Stomach (tissue), 9 donors: ENCODE measurements around the gene WNT3A. TPM values are rescaled to one million over a fixed set of nuclear protein-coding genes. Genes with fewer than 3 reads are reported as not detected.

ENCODE experiments used
- DNase-seq, 2 donors: peaks; one replicate each; pipeline versions ENCODE4 v3.0.0 to v3.0.0-alpha.2; 2013 to 2019
- H3K27ac ChIP-seq, 5 donors: fragments of 200-600 bp in 4 of 5; sonication (generic) in 4 of 5; one replicate each; pipeline ENCODE4 v1.5.1; 2013 to 2019; ENCODE audit warnings: mild to moderate bottlenecking in 1 of 5, moderate library complexity in 1 of 5
- H3K27me3 ChIP-seq, 3 donors: fragments of 200-600 bp; sonication (generic); one replicate each; pipeline ENCODE4 v1.5.1; 2017 to 2019; ENCODE audit warnings: mixed run types in 1 of 3
- H3K36me3 ChIP-seq, 4 donors: fragments of 200-600 bp; sonication (generic); 1 replicate in 3 of 4; 2 replicates in 1 of 4; pipeline ENCODE4 v1.5.1; 2016 to 2019
- H3K4me1 ChIP-seq, 4 donors: fragments of 200-600 bp; sonication (generic); one replicate each; pipeline ENCODE4 v1.5.1; 2016 to 2019
- H3K4me3 ChIP-seq, 4 donors: fragments of 200-600 bp; sonication (generic) in 3 of 4; one replicate each; pipeline ENCODE4 v1.5.1; 2016 to 2019; ENCODE audit warnings: mild to moderate bottlenecking in 1 of 4
- H3K9me3 ChIP-seq, 4 donors: fragments of 200-600 bp; sonication (generic); one replicate each; pipeline ENCODE4 v1.5.1; 2016 to 2019
- EP300 ChIP-seq: sonication (generic); formaldehyde crosslinking; IDR thresholded peaks from one replicate; pipeline ENCODE4 v1.6.1; 2017; ENCODE audit warnings: antibody characterized with exemption
- POLR2A ChIP-seq, 4 donors: fragments of 450-650 bp; IDR thresholded peaks; one replicate each; pipeline ENCODE4 v1.6.1; 2016; ENCODE audit warnings: antibody characterized with exemption in 4 of 4, control low read depth in 2 of 4, mild to moderate bottlenecking in 1 of 4, moderate library complexity in 1 of 4
- POLR2AphosphoS5 ChIP-seq, 3 donors: sonication (generic); formaldehyde crosslinking; IDR thresholded peaks; one replicate each; pipeline ENCODE4 v1.6.1; 2016; ENCODE audit warnings: antibody characterized with exemption in 3 of 3
- WGBS, 5 donors: extraction: QIAGEN DNeasy Blood & Tissue Kit in 3 of 5; methylation state at CpG; one replicate each; pipeline versions ENCODE4 v1.1.5 to v1.1.7; 2013 to 2018; 5-methylcytosine and 5-hydroxymethylcytosine counted together
- intact Hi-C: fragments of 100-400 bp; cut with DNase I; formaldehyde crosslinking; loops from one replicate; pipeline ENCODE4 v1.15.1; 2023; ENCODE audit warnings: low total_unique reads
- polyA plus RNA-seq, 3 donors: library from polyadenylated mRNA; stranded (reverse); fragments of 200-250 nt; gene quantifications; one replicate each; pipeline ENCODE4 v1.2.3, GENCODE V29; 2013
- total RNA-seq, 5 donors: library from RNA; depleted of rRNA; stranded (reverse); fragments of >200 nt; gene quantifications; one replicate each; pipeline versions ENCODE4 v1.1.0 to v1.2.3, GENCODE V29; 2014 to 2016
- TF ChIP-seq, protein P1 (sequence below), 7 experiments: fragments of 450-650 bp in 4 of 7; fragments of 200-600 bp in 3 of 7; sonication (generic) in 3 of 7; IDR thresholded peaks; one replicate each; pipeline ENCODE4 v1.5.1; 2016 to 2019; ENCODE audit warnings: antibody characterized with exemption in 7 of 7, control low read depth in 2 of 7, mild to moderate bottlenecking in 1 of 7
- donor health status: healthy with polysubstance abuse.
- donor health status: Bipolar disorder and iron deficiency.
- donor health status: healthy.

Gene WNT3A
- total and polyA plus RNA-seq, 8 donors, result 0.31 to 0.90 TPM; not detected in 6

DNA sequence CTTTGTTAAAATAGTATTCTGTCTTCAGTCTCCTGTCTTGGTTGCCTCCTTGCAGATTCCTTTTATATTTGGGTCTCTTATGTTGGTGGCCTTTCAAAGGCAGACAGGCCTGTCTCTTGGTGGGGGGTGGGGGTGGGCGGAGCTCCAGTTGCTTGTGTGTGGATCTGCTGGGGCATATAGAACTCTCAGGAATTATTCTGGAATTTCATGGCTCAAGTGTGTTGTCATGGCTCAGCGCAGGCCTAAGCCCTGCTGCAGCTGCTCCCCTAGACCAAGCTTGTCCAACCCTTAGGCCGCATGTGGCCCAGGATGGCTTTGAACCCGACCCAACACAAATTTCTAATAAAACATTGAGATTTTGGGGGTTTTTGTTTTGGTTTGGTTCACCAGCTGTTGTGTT is 88.4 kb downstream of the WNT3A start:
- H3K36me3 ChIP-seq, result peaks cover 41 to 72% (median 52%) of the 10 kb centered on the region in 4 donors
- peaks cover 0 to 13% (median 8%) of the 10 kb centered on the region in 4 donors for H3K9me3 ChIP-seq
- TF ChIP-seq POLR2AphosphoS5 (IDR thresholded peaks at IDR 0.05) (no peak), POLR2A (IDR thresholded peaks at IDR 0.05) (no peak), EP300 (no peak)
- TF ChIP-seq, protein P1, sequence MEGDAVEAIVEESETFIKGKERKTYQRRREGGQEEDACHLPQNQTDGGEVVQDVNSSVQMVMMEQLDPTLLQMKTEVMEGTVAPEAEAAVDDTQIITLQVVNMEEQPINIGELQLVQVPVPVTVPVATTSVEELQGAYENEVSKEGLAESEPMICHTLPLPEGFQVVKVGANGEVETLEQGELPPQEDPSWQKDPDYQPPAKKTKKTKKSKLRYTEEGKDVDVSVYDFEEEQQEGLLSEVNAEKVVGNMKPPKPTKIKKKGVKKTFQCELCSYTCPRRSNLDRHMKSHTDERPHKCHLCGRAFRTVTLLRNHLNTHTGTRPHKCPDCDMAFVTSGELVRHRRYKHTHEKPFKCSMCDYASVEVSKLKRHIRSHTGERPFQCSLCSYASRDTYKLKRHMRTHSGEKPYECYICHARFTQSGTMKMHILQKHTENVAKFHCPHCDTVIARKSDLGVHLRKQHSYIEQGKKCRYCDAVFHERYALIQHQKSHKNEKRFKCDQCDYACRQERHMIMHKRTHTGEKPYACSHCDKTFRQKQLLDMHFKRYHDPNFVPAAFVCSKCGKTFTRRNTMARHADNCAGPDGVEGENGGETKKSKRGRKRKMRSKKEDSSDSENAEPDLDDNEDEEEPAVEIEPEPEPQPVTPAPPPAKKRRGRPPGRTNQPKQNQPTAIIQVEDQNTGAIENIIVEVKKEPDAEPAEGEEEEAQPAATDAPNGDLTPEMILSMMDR (IDR thresholded peaks at IDR 0.05), result no peak
- DNase-seq, result peak in 1 of 2 donors; percentile 7
- H3K4me1 ChIP-seq, result peaks cover 27 to 71% (median 61%) of the 10 kb centered on the region in 4 donors
- no peak overlapping the region for H3K4me3 ChIP-seq
- H3K27ac ChIP-seq, result no peak overlapping the region
- no peaks in the 10 kb centered on the region for H3K27me3 ChIP-seq
- intact Hi-C loops, result loop anchor here (10.0 kb wide), 1 partner anchor 50 kb away; the partner anchor contains the start of genes GJC2 and GUK1
- WGBS, 5 donors, result 97 to 98% (median 98%) methylated on average over 4 of the region's 4 CpGs

DNA sequence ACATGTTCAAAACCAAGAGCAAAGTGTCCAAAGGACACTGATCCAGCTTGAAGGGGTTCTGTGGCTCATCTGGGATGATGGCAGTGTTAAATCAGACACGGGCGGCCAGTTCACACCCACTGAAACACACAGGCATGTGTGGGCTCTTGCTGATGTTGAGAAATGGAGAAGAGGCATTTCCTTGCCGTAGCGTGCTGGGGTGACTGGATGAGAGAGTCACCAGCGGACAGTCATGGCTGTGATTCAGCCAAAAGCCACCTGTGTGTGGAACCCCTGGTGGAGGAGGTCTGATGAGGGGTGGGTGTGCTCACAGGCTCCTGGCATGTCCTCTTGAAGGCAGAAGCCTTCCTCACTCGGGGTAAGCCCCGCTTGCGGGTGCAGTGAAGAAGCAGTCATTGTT is 89.1 kb downstream of the WNT3A start:
- H3K4me1 ChIP-seq, result peaks cover 19 to 66% (median 58%) of the 10 kb centered on the region in 4 donors
- intact Hi-C loops, result loop anchor here (10.0 kb wide), 1 partner anchor 49 kb away; the partner anchor contains the start of genes GJC2 and GUK1
- WGBS, 5 donors, result 91 to 94% (median 93%) methylated on average over 8 of the region's 8 CpGs
- H3K27ac ChIP-seq, result no peak overlapping the region
- no peak overlapping the region for H3K4me3 ChIP-seq
- DNase-seq, result no peak
- H3K9me3 ChIP-seq, result peaks cover 0 to 13% (median 8%) of the 10 kb centered on the region in 4 donors
- no peaks in the 10 kb centered on the region for H3K27me3 ChIP-seq
- TF ChIP-seq, protein P1 (IDR thresholded peaks at IDR 0.05), result no peak
- TF ChIP-seq EP300, result no peak
- no peak for TF ChIP-seq POLR2AphosphoS5 (IDR thresholded peaks at IDR 0.05)
- peaks cover 49 to 74% (median 59%) of the 10 kb centered on the region in 4 donors for H3K36me3 ChIP-seq

DNA sequence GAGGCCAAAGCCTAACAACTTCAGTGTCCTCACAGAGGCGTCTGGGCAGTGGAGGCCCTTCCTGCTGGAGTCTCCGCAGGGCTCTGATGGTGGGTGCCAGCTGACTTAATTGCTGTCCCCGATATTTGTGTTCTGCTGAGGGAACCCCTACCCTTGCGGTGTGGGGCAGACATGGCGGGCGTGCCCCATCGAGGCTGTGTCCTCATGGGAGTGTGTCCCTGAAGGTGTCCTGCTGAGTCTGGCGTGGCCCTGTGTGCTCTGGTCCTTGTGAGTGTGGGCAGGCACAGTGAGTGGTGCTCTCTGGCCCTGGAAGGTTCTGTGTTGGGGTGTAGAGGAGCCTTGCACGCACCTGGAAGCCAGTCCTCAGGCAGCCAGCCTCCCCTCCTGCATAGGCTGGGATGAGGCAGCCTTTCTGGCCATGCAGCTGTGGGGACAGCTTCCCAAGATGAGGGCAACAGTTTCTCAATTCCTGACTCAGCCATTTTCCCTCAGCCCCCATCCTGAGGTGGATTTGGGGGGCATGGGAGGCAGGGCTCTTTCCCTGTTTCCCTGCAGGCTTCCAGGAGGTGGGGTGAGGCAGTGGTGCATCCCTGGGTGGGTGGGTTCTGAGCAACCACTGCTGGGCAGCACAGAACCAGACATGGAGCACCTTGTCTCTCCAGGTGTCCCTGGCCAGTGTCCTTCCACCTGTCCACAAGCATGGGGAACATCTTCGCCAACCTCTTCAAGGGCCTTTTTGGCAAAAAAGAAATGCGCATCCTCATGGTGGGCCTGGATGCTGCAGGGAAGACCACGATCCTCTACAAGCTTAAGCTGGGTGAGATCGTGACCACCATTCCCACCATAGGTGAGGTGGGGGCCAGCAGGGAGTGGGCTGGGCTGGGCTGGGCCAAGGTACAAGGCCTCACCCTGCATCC is 89.9 kb downstream of the WNT3A start:
- WGBS, 5 donors, result 85 to 96% (median 92%) methylated on average over 9 to 13 of the region's 13 CpGs
- no peak for DNase-seq
- H3K9me3 ChIP-seq, result peaks cover 0 to 13% (median 8%) of the 10 kb centered on the region in 4 donors
- no peaks in the 10 kb centered on the region for H3K27me3 ChIP-seq
- TF ChIP-seq EP300 (no peak), POLR2AphosphoS5 (IDR thresholded peaks at IDR 0.05) (no peak), POLR2A (IDR thresholded peaks at IDR 0.05) (no peak)
- TF ChIP-seq, protein P1 (IDR thresholded peaks at IDR 0.05), result no peak
- H3K27ac ChIP-seq, result no peak overlapping the region
- H3K36me3 ChIP-seq, result peaks cover 49 to 75% (median 61%) of the 10 kb centered on the region in 4 donors
- peaks cover 20 to 66% (median 58%) of the 10 kb centered on the region in 4 donors for H3K4me1 ChIP-seq
- no peak overlapping the region for H3K4me3 ChIP-seq
- intact Hi-C loops, result loop anchor here (10.0 kb wide), 1 partner anchor 48 kb away; the partner anchor contains the start of genes GJC2 and GUK1

DNA sequence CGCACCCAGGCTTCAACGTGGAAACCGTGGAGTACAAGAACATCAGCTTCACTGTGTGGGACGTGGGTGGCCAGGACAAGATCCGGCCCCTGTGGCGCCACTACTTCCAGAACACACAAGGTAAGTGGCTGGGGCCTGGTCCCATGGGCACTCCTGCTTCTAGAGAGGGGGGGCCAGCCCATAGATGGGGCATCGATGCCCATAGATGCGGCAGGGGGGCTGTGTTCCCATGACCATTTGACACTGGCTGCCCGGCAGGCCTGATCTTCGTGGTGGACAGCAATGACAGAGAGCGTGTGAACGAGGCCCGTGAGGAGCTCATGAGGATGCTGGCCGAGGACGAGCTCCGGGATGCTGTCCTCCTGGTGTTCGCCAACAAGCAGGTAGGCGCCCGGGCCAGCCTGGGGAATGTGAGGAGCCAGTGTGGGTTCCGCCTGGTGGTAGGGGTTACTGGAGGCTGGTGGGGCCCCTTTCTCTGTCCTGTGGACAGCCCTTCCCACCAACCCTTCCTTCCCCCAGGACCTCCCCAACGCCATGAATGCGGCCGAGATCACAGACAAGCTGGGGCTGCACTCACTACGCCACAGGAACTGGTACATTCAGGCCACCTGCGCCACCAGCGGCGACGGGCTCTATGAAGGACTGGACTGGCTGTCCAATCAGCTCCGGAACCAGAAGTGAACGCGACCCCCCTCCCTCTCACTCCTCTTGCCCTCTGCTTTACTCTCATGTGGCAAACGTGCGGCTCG is 90.7 kb downstream of the WNT3A start:
- intact Hi-C loops, result loop anchor here (10.0 kb wide), 1 partner anchor 47 kb away; the partner anchor contains the start of genes GJC2 and GUK1
- peaks cover 0 to 13% (median 8%) of the 10 kb centered on the region in 4 donors for H3K9me3 ChIP-seq
- no peak overlapping the region for H3K4me3 ChIP-seq
- H3K27ac ChIP-seq, result no peak overlapping the region
- peaks cover 49 to 71% (median 59%) of the 10 kb centered on the region in 4 donors for H3K36me3 ChIP-seq
- H3K4me1 ChIP-seq, result peaks cover 20 to 66% (median 58%) of the 10 kb centered on the region in 4 donors
- no peaks in the 10 kb centered on the region for H3K27me3 ChIP-seq
- 82 to 88% (median 87%) methylated on average over 31 to 34 of the region's 34 CpGs for WGBS, 5 donors
- peak in 1 of 2 donors; percentile 21 for DNase-seq
- TF ChIP-seq, protein P1 (IDR thresholded peaks at IDR 0.05), result no peak
- TF ChIP-seq POLR2A (IDR thresholded peaks at IDR 0.05) (no peak), POLR2AphosphoS5 (IDR thresholded peaks at IDR 0.05) (no peak), EP300 (no peak)
